Tibial artery (tissue), 4 donors: Measurements from ENCODE around the gene RNGTT.

Experiments
- DNase-seq, 2 donors: peaks; one replicate each; pipeline ENCODE4 v3.0.0-alpha.2; 2019
- H3K27ac ChIP-seq, 2 donors: fragments of 200-600 bp; sonication (generic) in 1 of 2; 1 replicate in 1 of 2; 2 replicates in 1 of 2; pipeline ENCODE4 v1.5.1; 2018 to 2019; ENCODE audit warnings: mild to moderate bottlenecking in 1 of 2
- H3K27me3 ChIP-seq, 2 donors: fragments of 200-600 bp; sonication (generic) in 1 of 2; one replicate each; pipeline versions ENCODE4 v1.5.1 to v1.6.0; 2016 to 2019
- H3K36me3 ChIP-seq, 3 donors: fragments of 200-600 bp; sonication (generic) in 2 of 3; one replicate each; pipeline ENCODE4 v1.5.1; 2016 to 2019; ENCODE audit warnings: mild to moderate bottlenecking in 2 of 3
- H3K4me1 ChIP-seq, 4 donors: fragments of 200-600 bp; sonication (generic) in 2 of 4; 1 replicate in 3 of 4; 2 replicates in 1 of 4; pipeline ENCODE4 v1.5.1; 2016 to 2019
- H3K4me3 ChIP-seq, 2 donors: fragments of 200-600 bp; sonication (generic) in 1 of 2; 1 replicate in 1 of 2; 2 replicates in 1 of 2; pipeline ENCODE4 v1.5.1; 2018 to 2019; ENCODE audit warnings: mild to moderate bottlenecking in 2 of 2
- H3K9me3 ChIP-seq, 3 donors: fragments of 200-600 bp; sonication (generic) in 1 of 3; one replicate each; pipeline ENCODE4 v1.5.1; 2016 to 2019
- intact Hi-C: fragments of 100-400 bp; cut with DNase I; formaldehyde crosslinking; loops from one replicate; pipeline ENCODE4 v1.15.0; 2023; ENCODE audit warnings: low total_unique reads
- TF ChIP-seq, protein P1 (sequence below), 2 experiments: fragments of 200-600 bp in 1 of 2; fragments of 450-650 bp in 1 of 2; IDR thresholded peaks; one replicate each; pipeline ENCODE4 v1.5.1; 2017 to 2019; ENCODE audit warnings: antibody characterized with exemption in 2 of 2, mild to moderate bottlenecking in 1 of 2, moderate library complexity in 1 of 2

RNGTT gene

GRCh38 chr6:89008001-89008814 is 44.8 kb upstream of the RNGTT start:
- peaks cover 0 to 21% (median 0%) of the 10 kb centered on the region in 4 donors for H3K4me1 ChIP-seq
- H3K27ac ChIP-seq: peak overlapping the region in 1 of 2 donors; percentile 32
- intact Hi-C loops: no loop called here

GRCh38 chr6:89007209-89008000 is 44.0 kb upstream of the RNGTT start:
- TF ChIP-seq, protein P1, sequence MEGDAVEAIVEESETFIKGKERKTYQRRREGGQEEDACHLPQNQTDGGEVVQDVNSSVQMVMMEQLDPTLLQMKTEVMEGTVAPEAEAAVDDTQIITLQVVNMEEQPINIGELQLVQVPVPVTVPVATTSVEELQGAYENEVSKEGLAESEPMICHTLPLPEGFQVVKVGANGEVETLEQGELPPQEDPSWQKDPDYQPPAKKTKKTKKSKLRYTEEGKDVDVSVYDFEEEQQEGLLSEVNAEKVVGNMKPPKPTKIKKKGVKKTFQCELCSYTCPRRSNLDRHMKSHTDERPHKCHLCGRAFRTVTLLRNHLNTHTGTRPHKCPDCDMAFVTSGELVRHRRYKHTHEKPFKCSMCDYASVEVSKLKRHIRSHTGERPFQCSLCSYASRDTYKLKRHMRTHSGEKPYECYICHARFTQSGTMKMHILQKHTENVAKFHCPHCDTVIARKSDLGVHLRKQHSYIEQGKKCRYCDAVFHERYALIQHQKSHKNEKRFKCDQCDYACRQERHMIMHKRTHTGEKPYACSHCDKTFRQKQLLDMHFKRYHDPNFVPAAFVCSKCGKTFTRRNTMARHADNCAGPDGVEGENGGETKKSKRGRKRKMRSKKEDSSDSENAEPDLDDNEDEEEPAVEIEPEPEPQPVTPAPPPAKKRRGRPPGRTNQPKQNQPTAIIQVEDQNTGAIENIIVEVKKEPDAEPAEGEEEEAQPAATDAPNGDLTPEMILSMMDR (IDR thresholded peaks at IDR 0.05): no peak
- H3K36me3 ChIP-seq: no peaks in the 10 kb centered on the region
- no peaks in the 10 kb centered on the region for H3K9me3 ChIP-seq
- intact Hi-C loops: no loop called here
- H3K4me1 ChIP-seq: peaks cover 0 to 21% (median 0%) of the 10 kb centered on the region in 4 donors
- H3K27ac ChIP-seq: no peak overlapping the region
- H3K4me3 ChIP-seq: peak overlapping the region in 1 of 2 donors; percentile 31
- no peaks in the 10 kb centered on the region for H3K27me3 ChIP-seq
- no peak for DNase-seq

More at GRCh38 chr6:89008001-89008814, 44.8 kb upstream of the RNGTT start:
- TF ChIP-seq, protein P1 (IDR thresholded peaks at IDR 0.05): no peak
- peak overlapping the region in 1 of 2 donors; percentile 31 for H3K4me3 ChIP-seq
- no peaks in the 10 kb centered on the region for H3K9me3 ChIP-seq
- DNase-seq: no peak
- H3K36me3 ChIP-seq: no peaks in the 10 kb centered on the region
- no peaks in the 10 kb centered on the region for H3K27me3 ChIP-seq

DNA sequence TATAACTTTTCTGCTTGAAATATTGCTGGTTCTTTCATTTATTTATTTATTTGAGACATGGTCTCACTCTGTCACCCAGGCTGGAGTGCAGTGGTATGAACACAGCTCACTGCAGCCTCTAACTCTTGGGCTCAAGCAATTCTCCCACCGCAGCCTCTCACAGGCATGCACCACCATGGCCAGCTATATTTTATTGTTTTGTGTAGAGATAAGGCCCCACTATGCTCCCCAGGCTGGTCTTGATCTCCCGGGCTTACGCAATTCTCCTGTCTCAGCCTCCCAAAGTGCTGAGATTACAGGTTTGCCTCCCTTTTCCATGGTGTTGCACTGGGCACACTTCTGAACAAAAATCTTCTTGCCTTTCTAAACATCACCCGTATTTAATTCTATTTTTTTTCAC is 39.1 kb upstream of the RNGTT start:
- Histone ChIP-seq H3K4me1 (peaks cover 0 to 7% (median 0%) of the 10 kb centered on the region in 4 donors), H3K36me3 (no peaks in the 10 kb centered on the region), H3K4me3 (no peak overlapping the region), H3K27ac (no peak overlapping the region), H3K9me3 (no peaks in the 10 kb centered on the region), H3K27me3 (no peaks in the 10 kb centered on the region)
- TF ChIP-seq, protein P1 (IDR thresholded peaks at IDR 0.05): no peak
- DNase-seq: no peak
- intact Hi-C loops: no loop called here

GRCh38 chr6:88997327-88997726 is 33.9 kb upstream of the RNGTT start:
- no peak overlapping the region for H3K4me3 ChIP-seq
- no peaks in the 10 kb centered on the region for H3K27me3 ChIP-seq
- no peaks in the 10 kb centered on the region for H3K4me1 ChIP-seq
- no peak for DNase-seq
- intact Hi-C loops: no loop called here
- TF ChIP-seq, protein P1 (IDR thresholded peaks at IDR 0.05): no peak
- H3K27ac ChIP-seq: no peak overlapping the region
- no peaks in the 10 kb centered on the region for H3K9me3 ChIP-seq
- H3K36me3 ChIP-seq: no peaks in the 10 kb centered on the region

DNA sequence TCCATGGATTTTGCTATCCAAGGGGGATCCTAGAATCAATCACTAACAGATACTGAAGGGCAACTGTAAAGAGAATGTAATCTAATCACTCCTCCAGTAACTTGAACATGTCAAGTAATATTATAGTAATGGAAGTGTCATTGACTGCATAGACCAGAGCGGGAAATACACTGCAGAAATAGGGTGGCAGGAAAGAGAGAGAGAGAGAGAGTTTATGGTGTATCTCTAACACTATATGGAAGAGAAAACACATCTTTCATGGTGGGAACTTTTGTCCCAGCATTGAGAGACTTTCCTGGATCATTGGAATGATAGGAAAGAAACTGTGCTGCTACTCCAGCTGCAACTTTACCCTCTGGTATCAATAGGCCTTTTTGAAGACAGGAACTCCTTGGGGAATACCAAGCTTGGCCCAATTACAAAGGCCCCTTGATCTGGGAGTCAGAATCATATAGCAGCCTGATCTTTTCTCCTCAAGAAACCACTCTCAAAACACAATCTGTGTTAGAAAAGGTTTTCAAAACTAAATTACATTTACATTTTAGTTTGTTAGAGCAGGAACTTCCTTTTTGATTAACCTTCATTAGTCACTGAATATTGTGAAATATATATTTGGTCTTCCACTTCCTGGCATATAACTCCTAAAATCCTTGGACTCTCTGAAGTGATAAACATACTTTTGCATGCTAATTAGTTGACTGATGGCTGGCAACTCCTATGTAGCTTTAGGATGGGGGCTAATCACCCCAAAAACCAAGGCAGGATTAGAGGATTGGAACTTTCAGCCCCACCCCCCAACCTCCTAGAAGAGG is 29.5 kb upstream of the RNGTT start:
- Histone ChIP-seq H3K9me3 (no peaks in the 10 kb centered on the region), H3K27ac (no peak overlapping the region), H3K4me1 (no peaks in the 10 kb centered on the region), H3K36me3 (no peaks in the 10 kb centered on the region), H3K4me3 (no peak overlapping the region), H3K27me3 (no peaks in the 10 kb centered on the region)
- no peak for DNase-seq
- intact Hi-C loops: no loop called here
- TF ChIP-seq, protein P1 (IDR thresholded peaks at IDR 0.05): no peak
